Measurements from ENCODE around the gene TP53RK.

The TP53RK gene

GRCh38 chr20:46688151-46689081, 828 bp downstream of the TP53RK start (continued):
- TF ChIP-seq TSHZ2 (CRISPR knock-in tag; IDR thresholded peaks at IDR 0.05) = no peak
- TF ChIP-seq ESRRG (CRISPR knock-in tag; IDR thresholded peaks at IDR 0.05) = no peak
- TF ChIP-seq BACH2 (CRISPR knock-in tag; IDR thresholded peaks at IDR 0.05; ENCODE audit: borderline replicate concordance) = no peak
- TF ChIP-seq ZNF70 (CRISPR knock-in tag; IDR thresholded peaks at IDR 0.05) = no peak
- TF ChIP-seq ZFP3 (CRISPR knock-in tag; IDR thresholded peaks at IDR 0.05) = no peak
- no peak for TF ChIP-seq ISL1 (CRISPR knock-in tag; IDR thresholded peaks at IDR 0.05)
- TF ChIP-seq TCF4 (CRISPR knock-in tag; IDR thresholded peaks at IDR 0.05; ENCODE audit: borderline replicate concordance) = no peak
- no peak for TF ChIP-seq CREB5 (CRISPR knock-in tag; IDR thresholded peaks at IDR 0.05; ENCODE audit: low read depth)
- no peak for TF ChIP-seq GLIS3 (CRISPR knock-in tag; IDR thresholded peaks at IDR 0.05)
- TF ChIP-seq ZFP30 (CRISPR knock-in tag; IDR thresholded peaks at IDR 0.05) = no peak
- TF ChIP-seq SNAI2 (CRISPR knock-in tag; IDR thresholded peaks at IDR 0.05) = no peak

- no peak for ATAC-seq
- TF ChIP-seq ESRRG (CRISPR knock-in tag; IDR thresholded peaks at IDR 0.05) (no peak), OSR1 (CRISPR knock-in tag; IDR thresholded peaks at IDR 0.05) (no peak), POU6F1 (CRISPR knock-in tag; IDR thresholded peaks at IDR 0.05; ENCODE audit: borderline replicate concordance, low read depth) (no peak), BACH2 (CRISPR knock-in tag; IDR thresholded peaks at IDR 0.05; ENCODE audit: borderline replicate concordance) (no peak), PATZ1 (CRISPR knock-in tag; IDR thresholded peaks at IDR 0.05; ENCODE audit: borderline replicate concordance) (no peak), TSHZ2 (CRISPR knock-in tag; IDR thresholded peaks at IDR 0.05) (no peak), ISL1 (CRISPR knock-in tag; IDR thresholded peaks at IDR 0.05) (no peak), ZFP3 (CRISPR knock-in tag; IDR thresholded peaks at IDR 0.05) (no peak), ZNF70 (CRISPR knock-in tag; IDR thresholded peaks at IDR 0.05) (no peak), RARB (CRISPR knock-in tag; IDR thresholded peaks at IDR 0.05) (no peak), SNAI2 (CRISPR knock-in tag; IDR thresholded peaks at IDR 0.05) (no peak), ZNF565 (CRISPR knock-in tag; conservative IDR thresholded peaks at IDR 0.05; ENCODE audit: low read depth) (no peak), ZNF8 (CRISPR knock-in tag; IDR thresholded peaks at IDR 0.05) (no peak)
Observed at GRCh38 chr20:46683939-46684750, 5.1 kb downstream of the TP53RK start.
